ENCODE measurements around the gene NSMCE1.

Gene NSMCE1

DNA sequence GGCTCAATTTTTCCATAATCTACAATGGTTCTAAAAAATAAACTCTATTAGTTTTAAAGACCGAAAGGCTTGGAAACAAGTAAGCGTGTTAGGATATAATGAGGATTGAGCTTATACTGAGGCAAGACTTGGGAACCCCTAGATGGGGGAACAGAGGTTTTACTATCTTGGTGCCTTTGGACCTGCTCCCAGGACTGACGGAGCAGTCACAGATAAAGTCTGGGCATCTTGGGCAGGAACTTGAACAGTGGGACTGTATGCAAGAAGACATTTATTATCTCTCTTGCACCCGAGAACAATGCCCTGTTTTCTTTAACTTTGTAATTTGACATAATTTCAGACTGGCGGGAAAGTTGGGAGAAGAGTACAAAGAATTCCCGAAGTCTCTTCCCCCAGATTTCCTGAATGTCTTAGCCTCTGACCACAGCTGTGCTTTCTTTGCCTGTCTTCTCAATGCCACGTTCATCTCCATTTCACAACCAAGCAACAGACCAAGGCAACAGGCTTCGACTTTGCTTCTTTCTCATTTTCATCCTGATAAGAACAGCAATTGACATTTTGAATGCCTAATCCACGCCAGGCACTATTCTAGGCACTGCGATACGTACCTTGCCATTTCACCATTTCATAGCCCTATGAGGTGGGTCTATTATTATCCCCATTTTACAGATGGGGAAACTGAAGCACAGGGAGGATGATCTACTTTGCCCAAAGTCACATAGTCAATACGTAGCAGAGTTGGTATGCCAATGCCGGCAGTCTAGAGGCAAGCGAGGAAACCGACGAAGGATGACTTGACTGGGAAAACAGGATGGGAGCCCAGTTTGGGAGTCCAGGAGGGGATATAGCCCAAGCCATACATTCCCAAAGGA, 42.2 kb upstream of the NSMCE1 start:
- DNase-seq (ENCODE audit: low spot score): no peak
- no peak for TF ChIP-seq CTCF (IDR thresholded peaks at IDR 0.05; ENCODE audit: borderline replicate concordance, control extremely low read depth, extremely low read depth, insufficient read depth, missing control alignments)
- in situ Hi-C loops (cut with MboI; ENCODE audit: low sequenced_read_pairs, unreplicated experiment): no loop called here

DNA sequence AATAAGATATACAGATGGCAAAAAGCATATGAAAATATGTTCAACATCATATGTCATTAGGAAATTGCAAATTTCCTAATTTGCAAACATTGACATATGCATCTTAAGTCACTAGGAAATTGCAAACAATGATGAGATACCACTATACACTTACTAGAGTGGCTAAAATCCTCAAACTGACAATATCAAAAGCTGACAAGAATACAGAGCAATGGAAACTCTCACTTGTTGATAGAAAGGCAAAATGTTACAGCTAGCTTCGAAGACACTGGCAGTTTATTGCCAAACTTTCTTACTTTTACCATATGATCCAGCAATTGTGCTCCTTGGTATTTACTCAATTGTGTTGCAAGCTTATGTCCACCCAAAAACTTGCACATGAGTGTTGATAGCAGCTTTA, 40.2 kb upstream of the NSMCE1 start:
- in situ Hi-C loops (cut with MboI; ENCODE audit: low sequenced_read_pairs, unreplicated experiment): no loop called here
- TF ChIP-seq CTCF (IDR thresholded peaks at IDR 0.05; ENCODE audit: borderline replicate concordance, control extremely low read depth, extremely low read depth, insufficient read depth, missing control alignments): no peak
- no peak for DNase-seq (ENCODE audit: low spot score)

- DNase-seq (ENCODE audit: low spot score): no peak
- TF ChIP-seq CTCF (IDR thresholded peaks at IDR 0.05; ENCODE audit: borderline replicate concordance, control extremely low read depth, extremely low read depth, insufficient read depth, missing control alignments): no peak
- in situ Hi-C loops (cut with MboI; ENCODE audit: low sequenced_read_pairs, unreplicated experiment): no loop called here
These were observed 37.4 kb upstream of the NSMCE1 start for GRCh38 chr16:27305839-27306442.

GRCh38 chr16:27304881-27305745, 36.5 kb upstream of the NSMCE1 start:
- in situ Hi-C loops (cut with MboI; ENCODE audit: low sequenced_read_pairs, unreplicated experiment): no loop called here
- no peak for DNase-seq (ENCODE audit: low spot score)

GRCh38 chr16:27304102-27304501, 35.5 kb upstream of the NSMCE1 start:
- TF ChIP-seq CTCF (IDR thresholded peaks at IDR 0.05; ENCODE audit: borderline replicate concordance, control extremely low read depth, extremely low read depth, insufficient read depth, missing control alignments): no peak
- no peak for DNase-seq (ENCODE audit: low spot score)
- in situ Hi-C loops (cut with MboI; ENCODE audit: low sequenced_read_pairs, unreplicated experiment): no loop called here

More at GRCh38 chr16:27304881-27305745, 36.5 kb upstream of the NSMCE1 start:
- no peak for TF ChIP-seq CTCF (IDR thresholded peaks at IDR 0.05; ENCODE audit: borderline replicate concordance, control extremely low read depth, extremely low read depth, insufficient read depth, missing control alignments)

All from GM13976 (cell line).